HG03097 (cell line): ENCODE results near the gene NPAS3.

Experiments used
- ATAC-seq: cut with Tn5 transposase; IDR thresholded peaks from one replicate; pipeline ENCODE4 v1.9.1; 2021; ENCODE audit not compliant: unreplicated experiment, low FRiP score

Gene NPAS3

DNA sequence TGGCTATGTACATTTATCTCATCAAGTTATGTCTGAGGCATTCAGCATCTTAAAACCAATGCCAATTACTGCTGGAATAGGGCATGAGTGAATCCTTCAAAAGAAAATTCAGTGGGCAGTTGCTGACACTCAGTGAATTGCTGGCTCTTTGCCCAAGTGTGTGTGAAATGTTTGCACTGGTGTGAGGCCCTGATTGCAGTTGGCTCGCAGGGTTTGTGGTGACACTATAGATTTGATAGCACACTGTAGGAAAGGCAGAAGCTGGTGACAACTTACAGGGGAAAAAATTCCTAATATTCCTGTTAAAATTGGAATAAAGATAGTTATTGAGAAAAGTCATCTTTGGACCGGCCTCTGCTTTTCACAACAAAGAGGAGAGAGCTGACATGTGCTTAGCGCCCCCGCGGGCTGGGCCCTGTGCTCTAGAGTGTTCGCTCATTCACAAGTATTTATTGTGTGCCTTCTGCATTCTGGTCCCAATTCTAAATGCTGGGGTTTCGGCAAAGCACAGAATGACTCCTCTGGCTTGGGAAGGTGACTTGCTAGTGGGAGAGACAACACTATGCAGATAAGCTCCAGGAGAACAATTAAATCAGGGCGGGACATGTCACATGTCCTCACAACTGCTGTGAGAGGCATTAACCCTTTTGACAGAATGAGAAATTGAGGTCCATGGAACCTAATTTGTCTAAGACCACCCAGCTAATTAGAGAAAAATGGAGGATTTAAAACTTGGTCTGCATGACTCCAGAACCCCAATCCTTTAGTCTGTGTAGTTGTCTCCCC lies 418.7 kb downstream of the NPAS3 start:
- ATAC-seq: no peak

DNA sequence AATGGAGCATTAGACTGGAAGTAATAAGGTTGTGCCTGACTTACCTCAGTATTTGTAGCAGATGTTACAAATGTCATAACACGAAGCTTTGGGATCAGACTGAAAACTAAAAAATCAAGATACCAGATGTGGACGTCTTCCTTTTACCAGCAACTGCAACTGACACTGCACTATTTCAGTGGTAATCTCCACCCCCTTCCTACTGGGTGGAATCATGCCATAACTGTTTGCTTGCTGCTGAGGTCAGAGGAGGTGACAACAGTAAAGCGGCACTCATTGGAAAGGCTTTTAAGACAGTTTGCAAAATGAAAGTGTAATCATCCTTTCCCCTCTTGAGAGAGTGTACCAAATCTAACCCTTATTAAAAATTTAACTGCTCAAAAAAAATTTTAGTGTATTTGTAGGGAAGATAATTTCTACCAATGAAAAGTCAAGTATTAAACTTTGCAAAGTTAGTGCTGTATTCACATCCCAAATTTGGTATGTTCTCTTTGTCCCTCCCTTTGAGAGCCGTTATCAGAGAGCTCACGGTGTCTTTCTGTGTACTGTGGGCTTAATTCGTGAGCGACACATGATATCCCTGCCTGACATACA lies 420.7 kb downstream of the NPAS3 start:
- ATAC-seq: no peak

DNA sequence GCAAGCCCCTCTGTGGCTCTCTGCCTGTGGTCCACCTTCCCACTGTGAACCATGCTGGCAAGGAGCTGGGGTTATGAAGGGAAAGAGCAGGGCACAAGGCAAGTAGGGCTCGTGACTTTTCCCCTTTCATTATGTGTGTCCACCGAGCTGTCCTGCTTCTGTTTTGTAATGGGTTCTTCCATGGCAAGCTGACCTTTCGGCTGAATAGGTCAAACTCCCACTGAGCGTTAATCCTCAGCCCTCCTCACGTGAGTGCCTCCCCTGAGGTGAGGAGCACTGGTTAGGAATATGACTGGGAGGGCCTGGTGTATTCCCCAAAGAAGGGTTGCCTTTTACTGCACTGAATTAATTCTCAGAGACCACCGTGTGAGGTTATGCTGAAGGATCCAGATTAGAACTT lies 424.3 kb downstream of the NPAS3 start:
- no peak for ATAC-seq

DNA sequence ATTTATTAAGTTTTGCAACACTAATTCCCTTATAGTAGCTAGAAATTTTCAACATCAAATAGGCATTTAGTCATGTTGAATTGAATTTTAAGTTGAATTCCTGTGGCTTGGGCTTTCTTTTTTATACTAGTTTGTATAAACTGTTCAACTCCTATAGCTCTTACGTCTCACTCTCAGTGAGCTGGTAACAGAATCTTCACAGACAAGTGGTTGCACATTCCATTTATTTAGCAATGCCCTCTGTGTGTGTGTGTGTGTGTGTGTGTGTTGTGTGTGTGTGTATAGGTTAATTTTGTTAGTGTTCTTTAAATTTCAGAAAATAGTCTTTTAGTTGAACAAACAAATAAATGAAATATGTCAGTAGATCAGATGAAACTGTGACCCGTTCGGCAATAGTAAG lies 425.0 kb downstream of the NPAS3 start:
- no peak for ATAC-seq

DNA sequence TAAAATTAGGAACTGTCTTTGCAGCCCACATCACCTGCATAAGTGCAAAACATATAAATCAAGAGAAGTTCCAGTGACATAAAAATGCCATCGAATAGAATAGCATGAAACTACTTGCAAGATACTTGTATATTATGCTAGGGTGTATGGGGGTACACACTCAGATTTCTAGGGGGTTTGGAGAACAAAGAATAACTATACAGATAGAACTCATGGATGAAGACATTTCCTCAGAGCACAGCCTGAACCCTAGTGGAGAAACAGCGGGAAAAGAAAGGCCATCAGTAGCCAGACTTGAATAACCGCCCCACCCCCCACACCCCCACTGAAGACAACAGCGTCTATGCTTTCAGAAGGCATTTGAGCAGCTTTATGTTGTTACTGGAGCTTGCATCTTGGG lies 425.8 kb downstream of the NPAS3 start:
- no peak for ATAC-seq

DNA sequence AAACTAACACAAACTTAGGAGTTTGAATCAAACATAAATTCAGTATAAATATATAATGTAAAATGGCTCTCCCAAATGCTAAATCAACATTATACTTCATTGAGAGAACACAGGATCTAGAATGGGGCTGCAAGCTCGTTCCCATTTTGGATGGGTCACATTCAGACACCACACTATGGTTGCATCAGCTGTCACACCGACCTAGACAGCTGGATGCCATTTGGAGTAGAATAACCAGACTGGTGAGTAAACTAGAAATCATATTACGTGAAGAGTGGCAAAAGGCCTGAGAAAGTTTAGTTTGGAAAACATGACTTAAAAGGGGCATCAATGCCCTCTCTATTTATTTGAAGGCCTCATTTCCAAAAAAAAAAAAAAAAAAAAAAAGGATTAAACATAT lies 430.4 kb downstream of the NPAS3 start:
- ATAC-seq: no peak

DNA sequence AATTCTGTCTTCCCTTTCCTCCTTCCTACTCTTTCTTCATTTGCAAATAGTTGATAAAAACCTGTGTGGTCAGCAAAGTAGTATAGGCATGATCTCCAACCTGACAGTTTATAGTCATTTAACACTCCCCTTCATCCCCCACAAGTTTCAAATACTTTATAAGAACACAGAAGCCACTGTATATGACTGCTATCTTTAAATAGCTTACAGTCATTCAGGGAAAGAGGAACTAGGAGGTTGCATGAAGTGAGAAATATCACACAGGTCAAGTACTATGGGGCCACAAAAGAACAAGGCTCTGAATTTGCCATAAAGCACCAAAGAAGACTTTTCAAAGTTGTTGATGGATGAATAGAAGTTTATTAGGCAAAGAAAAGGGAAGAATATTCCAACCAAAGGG lies 431.3 kb downstream of the NPAS3 start:
- ATAC-seq: peak; percentile 86

DNA sequence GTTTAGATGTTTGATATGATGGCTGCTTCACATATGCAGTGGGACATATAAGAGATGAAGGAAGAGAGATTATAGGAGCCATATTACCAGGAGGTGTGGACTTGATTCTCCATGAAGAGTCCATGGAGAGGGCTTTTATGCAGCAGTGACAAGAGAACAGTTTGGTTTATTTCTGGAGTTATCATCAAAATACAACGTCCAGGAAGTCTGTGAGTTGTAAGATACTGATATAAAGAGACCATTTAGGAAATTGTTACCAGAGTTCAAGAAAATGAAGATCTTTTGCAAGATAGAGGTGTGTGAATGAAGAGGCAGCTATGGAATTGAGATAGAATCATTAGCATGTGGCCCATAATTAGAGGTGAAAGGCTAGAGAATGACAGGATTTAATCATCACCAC lies 431.7 kb downstream of the NPAS3 start:
- no peak for ATAC-seq

DNA sequence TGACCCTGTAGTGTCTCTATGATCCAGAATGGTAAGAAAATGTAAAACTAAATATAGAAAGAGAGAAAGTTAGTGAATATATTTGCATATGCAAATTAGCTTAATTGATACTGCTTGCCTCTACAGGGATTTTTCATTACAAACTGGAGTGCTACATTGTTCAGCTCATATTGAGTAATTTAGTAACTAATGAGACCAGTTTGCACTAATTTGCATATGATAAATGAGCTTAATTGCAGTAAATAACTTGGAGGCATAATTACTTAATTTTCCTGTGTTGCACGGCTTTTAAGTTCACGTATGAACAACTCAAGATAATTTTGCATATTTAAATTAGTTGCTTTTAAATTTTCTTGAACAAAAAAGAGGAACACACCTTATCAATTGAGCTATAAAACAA lies 436.5 kb downstream of the NPAS3 start:
- no peak for ATAC-seq

DNA sequence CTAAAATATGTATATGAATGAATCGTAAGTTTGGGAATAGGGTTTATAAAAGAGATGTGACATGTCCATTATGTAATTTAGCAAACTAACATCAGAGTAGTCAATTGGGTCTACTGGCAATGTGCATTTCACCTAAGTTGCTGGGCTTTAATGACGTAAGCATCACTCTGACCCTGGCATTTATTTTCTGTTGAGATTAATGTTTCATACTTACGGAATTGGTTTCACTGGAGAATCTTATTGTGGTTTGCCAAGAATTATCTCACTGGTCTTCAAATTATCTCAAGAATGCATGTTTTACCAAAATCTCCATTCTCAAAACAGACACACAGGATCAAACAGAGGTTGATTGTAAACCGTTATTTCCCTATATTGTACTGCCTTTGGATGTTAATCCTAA lies 437.1 kb downstream of the NPAS3 start:
- ATAC-seq: no peak

DNA sequence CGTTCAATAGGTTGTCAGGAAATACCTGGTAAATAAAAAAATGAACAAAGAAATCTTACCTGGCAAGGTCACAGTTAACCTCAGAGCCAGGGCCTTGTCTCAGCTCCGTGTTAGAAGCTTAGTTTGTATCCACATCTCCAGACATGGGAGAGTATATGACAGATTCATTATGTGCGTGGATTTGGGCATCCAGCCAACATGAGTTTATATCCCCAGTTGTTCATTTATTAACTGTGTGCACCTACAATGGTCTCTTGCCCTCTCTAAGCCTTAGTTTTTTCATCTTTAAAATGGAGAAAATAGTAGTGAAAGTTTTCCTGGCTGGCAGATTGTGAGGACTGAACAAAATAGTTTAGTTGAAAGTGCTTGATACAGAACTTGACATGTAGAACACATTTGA lies 437.8 kb downstream of the NPAS3 start:
- no peak for ATAC-seq

DNA sequence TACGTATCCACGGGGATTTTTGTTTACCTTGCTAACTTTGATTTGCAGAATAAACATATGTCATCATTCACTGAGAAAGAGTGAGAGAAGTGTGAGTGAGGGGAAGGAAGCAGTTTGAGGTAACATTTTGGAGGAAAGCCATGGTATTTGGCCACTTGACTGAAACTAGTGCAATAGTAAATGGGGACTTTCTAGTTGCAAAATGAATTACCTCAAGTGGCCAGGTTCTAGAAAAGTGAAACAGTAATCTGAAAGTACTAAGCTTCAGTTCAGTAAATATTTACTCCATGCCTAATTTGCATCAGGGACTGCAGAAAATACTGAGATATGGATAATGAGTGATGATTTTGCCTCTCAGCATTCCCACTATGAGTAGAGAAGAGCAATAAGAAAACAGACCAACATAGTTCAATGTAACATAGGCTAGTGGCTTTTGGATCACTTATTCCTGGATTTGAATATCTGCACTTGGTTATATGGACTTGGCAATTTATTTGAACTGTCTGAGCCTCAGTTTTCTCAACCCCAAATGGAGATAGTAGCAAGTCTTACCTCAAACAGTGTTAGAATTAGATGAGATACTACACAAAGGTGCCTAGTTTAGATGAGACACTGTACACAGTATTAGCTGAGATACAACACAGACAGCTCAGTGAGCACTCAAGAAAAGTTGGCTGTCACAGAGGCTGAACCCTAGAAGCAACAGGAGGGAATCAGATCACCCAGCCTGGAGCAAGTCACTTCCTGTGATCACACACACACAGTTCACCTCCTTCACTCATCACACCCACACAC lies 439.1 kb downstream of the NPAS3 start:
- peak; percentile 64 for ATAC-seq

DNA sequence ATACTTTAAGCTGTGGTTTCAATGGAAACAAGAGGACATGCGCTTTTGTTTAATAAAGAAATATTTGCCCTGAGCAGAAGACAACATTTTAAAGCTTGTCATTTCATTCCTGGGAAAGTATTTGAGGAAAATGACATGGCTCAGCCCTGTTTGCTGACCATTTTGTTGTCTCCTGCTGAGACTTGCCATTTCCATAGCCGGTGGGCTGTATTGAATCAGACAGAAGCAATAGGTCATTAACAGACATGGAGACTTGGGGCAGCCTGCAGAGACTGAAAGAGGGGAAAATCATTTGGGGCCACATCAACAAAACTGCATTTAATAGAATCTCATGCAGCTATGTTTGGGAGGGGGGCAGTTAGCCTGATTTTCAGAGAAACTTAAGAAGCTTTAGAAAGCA lies 443.0 kb downstream of the NPAS3 start:
- ATAC-seq: no peak

DNA sequence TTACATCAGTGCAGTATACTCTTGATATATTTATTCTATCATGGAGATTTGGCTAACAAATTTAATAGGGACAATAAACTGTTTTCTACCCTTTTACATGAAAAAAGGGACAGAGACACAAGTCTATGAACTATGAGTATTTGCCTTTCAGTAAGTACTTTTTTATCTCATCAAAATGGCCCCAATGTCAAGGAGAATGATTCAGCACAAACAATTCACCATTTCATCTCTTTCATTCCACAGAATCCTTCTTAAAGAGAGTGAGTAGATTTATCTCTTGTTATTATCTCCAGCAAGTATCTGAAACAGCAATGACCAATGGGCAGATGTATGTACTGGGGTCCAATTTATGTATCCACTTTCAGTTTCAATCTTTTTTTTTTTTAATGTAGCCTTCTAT lies 447.5 kb downstream of the NPAS3 start:
- ATAC-seq: no peak

DNA sequence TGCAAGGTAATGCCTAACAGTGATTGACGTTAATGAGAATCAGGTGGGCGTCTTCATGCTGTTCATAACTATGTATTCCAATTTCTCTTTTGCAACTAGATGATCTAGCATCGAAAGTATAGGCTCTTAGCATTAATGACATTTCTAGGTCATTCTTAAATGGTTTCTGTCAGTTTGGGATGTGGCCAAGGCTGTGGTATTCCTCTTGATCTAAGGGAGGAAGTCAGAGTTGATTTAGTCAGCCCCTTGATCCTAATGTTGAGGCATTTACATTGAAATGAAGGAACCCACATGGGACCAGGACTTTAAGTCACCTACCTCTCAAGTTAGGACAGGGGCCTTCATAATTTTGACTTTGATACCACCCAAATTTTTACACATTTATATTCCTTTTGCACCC lies 448.1 kb downstream of the NPAS3 start:
- no peak for ATAC-seq

DNA sequence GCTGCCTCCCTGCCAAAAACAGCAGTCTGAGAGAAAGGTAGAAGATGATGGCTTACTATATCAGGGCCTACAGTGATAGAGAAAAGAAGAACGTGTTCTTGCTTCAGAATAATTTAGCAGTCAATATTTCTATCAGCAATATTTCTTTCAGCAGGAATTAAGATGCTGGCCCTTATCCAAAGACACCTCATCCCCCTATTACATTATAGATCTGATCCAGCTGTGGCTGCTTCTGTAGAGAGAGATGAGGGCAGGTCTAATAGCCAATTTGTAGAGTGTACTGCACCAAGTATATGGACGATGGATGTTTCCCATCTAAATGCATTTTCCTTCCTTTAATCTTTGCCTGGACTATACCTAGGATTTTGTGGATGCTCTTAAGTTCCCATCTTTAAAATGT lies 451.7 kb downstream of the NPAS3 start:
- ATAC-seq: no peak

DNA sequence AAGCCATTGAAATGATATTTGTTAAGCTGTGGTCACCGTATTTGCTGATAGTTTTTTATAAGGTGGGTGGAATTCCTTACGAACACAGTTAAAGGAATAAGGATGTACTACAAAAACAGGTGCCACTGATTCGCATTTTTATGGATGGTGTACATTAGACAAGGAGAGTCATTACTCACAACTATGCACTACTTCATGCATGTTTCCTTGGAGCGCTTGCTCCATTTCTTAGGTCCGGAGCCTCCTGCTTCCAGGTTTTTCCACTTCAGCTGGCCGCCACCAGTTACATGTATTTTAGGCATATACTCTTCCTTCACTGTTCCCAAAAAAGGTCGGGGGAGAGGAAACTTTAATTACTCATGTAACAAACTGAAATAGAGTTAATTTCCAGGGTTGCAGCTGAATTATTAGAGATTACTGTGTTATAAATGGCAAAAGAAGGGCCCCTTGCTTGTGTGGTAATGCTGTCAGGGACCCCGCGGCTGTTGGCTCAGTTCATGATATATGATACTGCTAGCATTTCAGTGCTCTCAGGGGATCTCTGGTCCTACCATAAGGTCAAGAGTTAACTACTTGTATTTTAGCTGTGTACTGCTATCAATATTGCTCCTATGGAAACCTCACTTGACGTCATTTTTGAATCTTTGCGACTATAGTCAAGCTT lies 454.7 kb downstream of the NPAS3 start:
- ATAC-seq: no peak

DNA sequence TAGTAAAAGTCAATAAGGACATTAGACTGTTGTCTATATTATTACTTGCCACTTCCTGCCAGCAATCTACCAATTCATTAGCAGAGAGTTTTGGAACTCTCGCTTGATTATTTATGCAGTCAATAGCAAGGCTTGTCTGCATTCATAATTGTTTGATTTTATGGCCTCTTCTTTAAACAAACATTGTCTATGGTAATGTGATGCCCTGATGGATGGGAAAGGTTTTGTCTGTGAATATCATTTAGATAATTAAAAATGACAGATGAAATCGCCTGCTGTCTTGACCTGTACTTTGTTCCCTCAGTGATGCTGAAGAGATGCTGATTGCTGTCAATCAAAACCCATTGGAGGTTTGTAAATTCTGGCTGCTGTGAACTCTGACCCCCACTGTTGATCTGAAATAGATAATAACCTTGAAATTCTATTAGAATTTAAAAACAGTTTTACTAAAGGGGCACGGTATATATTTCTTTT lies 455.3 kb downstream of the NPAS3 start:
- no peak for ATAC-seq

DNA sequence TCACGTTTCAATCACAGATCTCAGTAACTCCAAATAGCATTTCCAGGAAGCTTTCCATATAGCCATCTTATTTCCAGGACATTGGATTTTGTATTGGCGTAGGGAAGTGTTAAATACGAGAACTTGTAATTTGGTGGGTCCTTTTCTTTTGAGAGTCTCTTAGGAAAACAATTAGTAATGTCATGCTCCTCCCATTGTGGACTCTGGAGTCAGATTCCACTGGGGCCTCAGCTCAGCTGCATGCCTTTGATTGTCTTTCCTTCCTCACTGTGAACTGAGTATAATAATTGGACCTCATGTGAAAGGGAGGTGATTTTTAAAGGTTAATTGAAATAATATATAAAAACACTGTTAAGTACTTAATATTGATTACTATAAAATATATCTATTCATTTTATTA lies 462.6 kb downstream of the NPAS3 start:
- no peak for ATAC-seq

DNA sequence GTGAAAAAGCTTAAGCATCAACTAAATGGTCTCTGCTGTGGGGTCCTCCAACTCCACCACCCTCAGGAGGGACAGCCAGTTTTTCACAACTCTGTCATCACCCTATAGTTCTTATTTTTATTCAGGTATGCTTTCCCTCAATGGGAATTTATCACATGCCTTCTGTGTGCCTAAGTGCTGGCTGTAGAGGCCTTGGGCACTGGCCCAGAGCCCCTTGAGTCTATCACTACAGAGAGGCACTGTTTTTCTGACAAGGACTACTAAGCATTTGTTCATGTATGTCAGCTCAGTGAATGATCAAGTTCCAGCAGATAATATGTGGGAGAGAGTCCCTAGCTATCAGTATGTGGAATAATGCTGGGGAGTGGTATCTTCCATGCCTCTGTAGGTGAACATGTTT lies 463.9 kb downstream of the NPAS3 start:
- no peak for ATAC-seq

DNA sequence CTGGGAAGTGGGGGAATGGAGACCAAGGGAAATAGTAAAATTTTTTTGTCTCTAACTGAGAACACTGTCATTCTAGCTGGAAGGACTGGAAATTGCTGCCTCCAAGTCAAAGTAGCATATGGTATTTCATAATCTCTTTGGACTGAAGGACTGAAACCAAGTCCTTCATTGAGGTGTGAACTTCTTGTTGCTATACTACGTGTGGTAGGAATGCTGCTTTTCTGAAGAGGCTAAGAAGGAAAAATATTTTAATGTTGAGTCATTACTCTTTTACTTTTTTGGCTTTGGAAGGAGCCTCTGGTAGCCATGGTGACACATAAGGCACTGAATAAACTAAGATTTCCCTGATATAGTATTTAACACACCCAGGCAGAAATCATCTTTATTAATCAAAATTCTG lies 465.4 kb downstream of the NPAS3 start:
- no peak for ATAC-seq
